ENCODE measurements around the gene DAPK1. TPM values are rescaled to one million over a fixed set of nuclear protein-coding genes. Genes with fewer than 3 reads are reported as not detected.

Gene DAPK1
- total and polyA plus RNA-seq, 11 donors: 1.0 to 52.5 (median 2.3) TPM

- Histone ChIP-seq H3K4me1 (peaks cover 0 to 3% (median 0%) of the 10 kb centered on the region in 12 donors), H3K27me3 (no peaks in the 10 kb centered on the region), H3K9me3 (no peaks in the 10 kb centered on the region), H3K36me3 (no peaks in the 10 kb centered on the region), H3K4me3 (no peak overlapping the region), H3K27ac (no peak overlapping the region)
- ATAC-seq: no peak
- intact Hi-C loops (cut with DNase I): no loop called here
- WGBS, 4 donors: 91 to 97% (median 94%) methylated on average over 2 of the region's 2 CpGs
- TF ChIP-seq CTCF (IDR thresholded peaks at IDR 0.05): no peak
- TF ChIP-seq POLR2A (IDR thresholded peaks at IDR 0.05): no peak
- DNase-seq: no peak
Measured at GRCh38 chr9:87622923-87623322, 125.3 kb downstream of the DAPK1 start.

- ATAC-seq (no peak), DNase-seq (no peak)
- H3K27ac ChIP-seq: no peak overlapping the region
- intact Hi-C loops (cut with DNase I): no loop called here
- H3K27me3 ChIP-seq: no peaks in the 10 kb centered on the region
- no peak for TF ChIP-seq CTCF (IDR thresholded peaks at IDR 0.05)
- TF ChIP-seq POLR2A (IDR thresholded peaks at IDR 0.05): no peak
- H3K9me3 ChIP-seq: no peaks in the 10 kb centered on the region
- peaks cover 0 to 12% (median 0%) of the 10 kb centered on the region in 12 donors for H3K4me1 ChIP-seq
- no peaks in the 10 kb centered on the region for H3K36me3 ChIP-seq
- no peak overlapping the region for H3K4me3 ChIP-seq
- WGBS, 4 donors: 85 to 92% (median 88%) methylated on average over 6 of the region's 6 CpGs
Measured at GRCh38 chr9:87628346-87628745, 130.7 kb downstream of the DAPK1 start.

- no peaks in the 10 kb centered on the region for H3K27me3 ChIP-seq
- WGBS, 4 donors: 67 to 86% (median 83%) methylated on average over 6 of the region's 6 CpGs
- intact Hi-C loops (cut with DNase I): no loop called here
- DNase-seq (no peak), ATAC-seq (no peak)
- no peaks in the 10 kb centered on the region for H3K36me3 ChIP-seq
- no peaks in the 10 kb centered on the region for H3K9me3 ChIP-seq
- H3K4me3 ChIP-seq: no peak overlapping the region
- no peak overlapping the region for H3K27ac ChIP-seq
- TF ChIP-seq CTCF (IDR thresholded peaks at IDR 0.05) (no peak), POLR2A (IDR thresholded peaks at IDR 0.05) (no peak)
- H3K4me1 ChIP-seq: peaks cover 0 to 12% (median 0%) of the 10 kb centered on the region in 12 donors
Measured at GRCh38 chr9:87629104-87629503, 131.4 kb downstream of the DAPK1 start.

- H3K9me3 ChIP-seq: no peaks in the 10 kb centered on the region
- TF ChIP-seq POLR2A (IDR thresholded peaks at IDR 0.05) (no peak), CTCF (IDR thresholded peaks at IDR 0.05) (no peak)
- intact Hi-C loops (cut with DNase I): no loop called here
Measured at GRCh38 chr9:87630266-87630665, 132.6 kb downstream of the DAPK1 start.

More at GRCh38 chr9:87630266-87630665, 132.6 kb downstream of the DAPK1 start:
- H3K36me3 ChIP-seq: no peaks in the 10 kb centered on the region
- 91 to 98% (median 94%) methylated on average over 3 of the region's 3 CpGs for WGBS, 4 donors
- no peak for DNase-seq
- peaks cover 0 to 12% (median 0%) of the 10 kb centered on the region in 12 donors for H3K4me1 ChIP-seq
- H3K4me3 ChIP-seq: no peak overlapping the region
- ATAC-seq: no peak
- H3K27ac ChIP-seq: no peak overlapping the region
- H3K27me3 ChIP-seq: no peaks in the 10 kb centered on the region
